ENCODE results near the gene SERPING1.

- TF ChIP-seq CTCF (IDR thresholded peaks at IDR 0.05; ENCODE audit: low read length) = peak; percentile 92; the same call in 1 of the 2 replicates
- TF ChIP-seq EZH2 (optimal IDR thresholded peaks at IDR 0.05; ENCODE audit: low read depth, low read length) = no peak
Observed at GRCh38 chr11:57568330-57568766, 29.1 kb upstream of the SERPING1 start.

Data from MM.1S (cell line).